H1 (cell line): Measurements from ENCODE around the gene ZNF366. TPM values are rescaled to one million over a fixed set of nuclear protein-coding genes. Genes with fewer than 3 reads are reported as not detected.

Experiments used
- CTCF ChIA-PET: fragments of 300-600 bp; sonication (Branson Sonifier 250); formaldehyde crosslinking; loops from one replicate; lab custom pipeline; 2021; ENCODE audit not compliant: partially characterized antibody; lab: Charles Lee
- POLR2A ChIA-PET: fragments of 300-600 bp; sonication (Branson Sonifier 250); formaldehyde crosslinking; loops from one replicate; lab custom pipeline; 2021; ENCODE audit warnings: inconsistent platforms; ENCODE audit not compliant: partially characterized antibody; lab: Charles Lee
- DNase-seq, 2 experiments: peaks; one replicate each; pipeline versions ENCODE4 v3.0.0 to v3.0.0-alpha.2; 2010 to 2022; ENCODE audit warnings: low spot score in 2 of 2, low read depth in 1 of 2, mixed read lengths in 1 of 2
- FAIRE-seq: peaks from 2 replicates; lab custom pipeline; 2011; peaks lifted over from hg19 to GRCh38; lab: Jason Lieb, UNC
- H2AFZ ChIP-seq: 2 replicates; pipeline ENCODE4 v1.8.1; 2012; ENCODE audit warnings: low read length, inconsistent platforms
- H2AK5ac ChIP-seq: 2 replicates; pipeline ENCODE4 v1.6.1; 2013; ENCODE audit warnings: low read depth, low read length
- H2BK120ac ChIP-seq: replicated peaks from 2 replicates; pipeline ENCODE3; 2013; ENCODE audit warnings: low read depth, low read length, inconsistent platforms
- H2BK12ac ChIP-seq: 2 replicates; pipeline ENCODE4 v1.6.1; 2013; ENCODE audit warnings: low read depth, low read length
- H2BK15ac ChIP-seq: 2 replicates; pipeline ENCODE4 v1.6.1; 2013; ENCODE audit warnings: low read length
- H2BK20ac ChIP-seq: 2 replicates; pipeline ENCODE4 v1.6.1; 2013; ENCODE audit warnings: low read length
- H2BK5ac ChIP-seq: 2 replicates; pipeline ENCODE4 v1.6.1; 2013; ENCODE audit warnings: low read depth, low read length
- H3K14ac ChIP-seq: 2 replicates; pipeline ENCODE4 v1.6.1; 2013; ENCODE audit warnings: inconsistent platforms; ENCODE audit not compliant: insufficient read length
- H3K18ac ChIP-seq: 2 replicates; pipeline ENCODE4 v1.6.1; 2013; ENCODE audit warnings: low read length; ENCODE audit errors: extremely low read depth
- H3K23ac ChIP-seq: 2 replicates; pipeline ENCODE4 v1.6.1; 2013; ENCODE audit warnings: inconsistent platforms; ENCODE audit not compliant: insufficient read length
- H3K23me2 ChIP-seq: 2 replicates; pipeline ENCODE4 v1.6.1; 2013; ENCODE audit warnings: low read depth, low read length
- H3K27ac ChIP-seq: 2 replicates; pipeline ENCODE4 v1.6.1; 2011; ENCODE audit warnings: low read depth, low read length, inconsistent platforms
- H3K27me3 ChIP-seq, 4 experiments: replicated peaks in 1 of 4; 1 replicate in 1 of 4; 2 replicates in 3 of 4; pipeline versions ENCODE4 v1.6.1 to v1.8.1; 2011 to 2013; ENCODE audit warnings: low read length in 3 of 4, mild to moderate bottlenecking in 3 of 4, inconsistent platforms in 2 of 4, mixed read lengths in 2 of 4, moderate library complexity in 1 of 4; ENCODE audit not compliant: control insufficient read depth in 3 of 4, insufficient read depth in 3 of 4; ENCODE audit errors: extremely low read depth in 1 of 4
- H3K36me3 ChIP-seq, 4 experiments: 2 replicates each; pipeline versions ENCODE4 v1.6.1 to v1.8.1; 2011 to 2013; ENCODE audit warnings: mild to moderate bottlenecking in 4 of 4, low read length in 3 of 4, moderate library complexity in 2 of 4, control low read depth in 1 of 4, inconsistent platforms in 1 of 4; ENCODE audit not compliant: insufficient read depth in 4 of 4, control insufficient read depth in 2 of 4
- H3K4ac ChIP-seq: replicated peaks from 2 replicates; pipeline ENCODE3; 2013; ENCODE audit warnings: low read length, low read depth, mixed read lengths, inconsistent platforms; ENCODE audit not compliant: insufficient read length
- H3K4me1 ChIP-seq, 4 experiments: replicated peaks in 1 of 4; 1 replicate in 1 of 4; 2 replicates in 3 of 4; pipeline versions ENCODE4 v1.6.1 to v1.8.1; 2011 to 2013; ENCODE audit warnings: low read length in 3 of 4, inconsistent platforms in 2 of 4, mixed read lengths in 1 of 4; ENCODE audit not compliant: insufficient read depth in 4 of 4, control insufficient read depth in 3 of 4
- H3K4me2 ChIP-seq, 2 experiments: 2 replicates each; pipeline versions ENCODE4 v1.6.1 to v1.8.1; 2011 to 2013; ENCODE audit warnings: low read depth in 2 of 2, low read length in 2 of 2, control low read depth in 1 of 2, inconsistent platforms in 1 of 2, mild to moderate bottlenecking in 1 of 2; ENCODE audit not compliant: insufficient read depth in 1 of 2
- H3K4me3 ChIP-seq, 4 experiments: fragments of 200-600, 300-600 bp in 1 of 4; sonication (generic), shearing (Covaris generic), sonication (Bioruptor Twin) in 1 of 4; 2 replicates each; pipeline versions ENCODE4 v1.5.1 to v1.8.1; 2011 to 2016; ENCODE audit warnings: low read length in 4 of 4, low read depth in 3 of 4, control low read depth in 2 of 4, inconsistent platforms in 2 of 4, mild to moderate bottlenecking in 2 of 4, mixed read lengths in 1 of 4, moderate library complexity in 1 of 4; ENCODE audit not compliant: insufficient read depth in 2 of 4; ENCODE audit errors: extremely low read depth in 1 of 4
- H3K56ac ChIP-seq: replicated peaks from 2 replicates; pipeline ENCODE3; 2013; ENCODE audit warnings: low read depth, mild to moderate bottlenecking, mixed read lengths, low read length, inconsistent platforms; ENCODE audit not compliant: insufficient read length
- H3K79me1 ChIP-seq: 2 replicates; pipeline ENCODE4 v1.6.1; 2013; ENCODE audit warnings: low read depth, low read length, control low read depth
- H3K79me2 ChIP-seq, 2 experiments: 2 replicates each; pipeline versions ENCODE4 v1.6.1 to v1.8.1; 2012 to 2013; ENCODE audit warnings: low read length in 2 of 2, mild to moderate bottlenecking in 2 of 2, inconsistent platforms in 1 of 2; ENCODE audit not compliant: insufficient read depth in 2 of 2, control insufficient read depth in 1 of 2
- H3K9ac ChIP-seq, 4 experiments: replicated peaks in 1 of 4; 1 replicate in 1 of 4; 2 replicates in 3 of 4; pipeline versions ENCODE4 v1.6.1 to v1.8.1; 2011 to 2013; ENCODE audit warnings: low read depth in 3 of 4, low read length in 3 of 4, control low read depth in 2 of 4, mild to moderate bottlenecking in 2 of 4, moderate library complexity in 2 of 4, inconsistent platforms in 1 of 4; ENCODE audit errors: extremely low read depth in 1 of 4
- H3K9me3 ChIP-seq, 2 experiments: 2 replicates each; pipeline versions ENCODE4 v1.6.1 to v1.8.1; 2012 to 2013; ENCODE audit warnings: mild to moderate bottlenecking in 2 of 2, moderate library complexity in 2 of 2, control low read depth in 1 of 2, inconsistent platforms in 1 of 2, low read depth in 1 of 2, low read length in 1 of 2, mixed read lengths in 1 of 2; ENCODE audit not compliant: insufficient read depth in 2 of 2
- H4K20me1 ChIP-seq, 2 experiments: replicated peaks in 1 of 2; 2 replicates each; pipeline versions ENCODE3 to v1.8.1; 2011 to 2013; ENCODE audit warnings: inconsistent platforms in 2 of 2, low read length in 2 of 2, mild to moderate bottlenecking in 1 of 2; ENCODE audit not compliant: insufficient read depth in 2 of 2, control insufficient read depth in 1 of 2
- H4K5ac ChIP-seq: 2 replicates; pipeline ENCODE4 v1.6.1; 2013; ENCODE audit warnings: low read length, low read depth, mixed read lengths, inconsistent platforms; ENCODE audit not compliant: insufficient read length
- H4K8ac ChIP-seq: 2 replicates; pipeline ENCODE4 v1.8.0; 2013; ENCODE audit warnings: mild to moderate bottlenecking, moderate library complexity, low read length, inconsistent platforms; ENCODE audit not compliant: insufficient read depth; ENCODE audit errors: extremely low read depth
- H4K91ac ChIP-seq: replicated peaks from 2 replicates; pipeline ENCODE3; 2013; ENCODE audit warnings: low read length, mixed read lengths, inconsistent platforms; ENCODE audit not compliant: insufficient read length
- CBX8 ChIP-seq: fragments of 300-800, 300-1000 bp; sonication (generic); IDR thresholded peaks from 2 replicates; pipeline ENCODE4 v1.7.1; 2016; ENCODE audit warnings: low read depth, low read length, borderline replicate concordance
- CHD2 ChIP-seq: IDR thresholded peaks from 2 replicates; pipeline ENCODE4 v1.6.1; 2012; ENCODE audit warnings: low read length, improper control_type of control experiment
- CTCF ChIP-seq, 3 experiments: IDR thresholded peaks; 1 replicate in 2 of 3; 2 replicates in 1 of 3; pipeline versions ENCODE4 v1.5.1 to v1.6.1; 2011; ENCODE audit warnings: low read length in 3 of 3, mild to moderate bottlenecking in 3 of 3, inconsistent platforms in 2 of 3, low read depth in 1 of 3, moderate library complexity in 1 of 3; ENCODE audit not compliant: insufficient read depth in 1 of 3; ENCODE audit errors: control extremely low read depth in 1 of 3
- EZH2 ChIP-seq: fragments of 200-600 bp; sonication (generic); IDR thresholded peaks from 2 replicates; pipeline ENCODE4 v1.7.1; 2012; ENCODE audit warnings: low read depth, mild to moderate bottlenecking, moderate library complexity, low read length, inconsistent platforms; ENCODE audit not compliant: severe bottlenecking
- FOSL1 ChIP-seq: IDR thresholded peaks from 2 replicates; pipeline ENCODE4 v1.6.1; 2011; ENCODE audit warnings: mild to moderate bottlenecking, low read depth, low read length, moderate library complexity; ENCODE audit not compliant: insufficient read depth
- HDAC6 ChIP-seq: IDR thresholded peaks from one replicate; pipeline ENCODE4 v1.7.1; 2012; ENCODE audit warnings: low read depth, mild to moderate bottlenecking, inconsistent platforms, low read length, moderate library complexity
- KDM1A ChIP-seq: fragments of 200-600, 300-600 bp; sonication (generic); IDR thresholded peaks from 2 replicates; pipeline ENCODE4 v1.7.1; 2016; ENCODE audit warnings: mild to moderate bottlenecking, low read length, borderline replicate concordance
- PHF8 ChIP-seq: fragments of 200-600 bp; sonication (generic); conservative IDR thresholded peaks from 2 replicates; pipeline ENCODE4 v1.7.1; 2012; ENCODE audit warnings: low read depth, mild to moderate bottlenecking, inconsistent platforms, low read length, moderate library complexity
- RXRA ChIP-seq: IDR thresholded peaks from 2 replicates; pipeline ENCODE4 v1.6.1; 2011; ENCODE audit warnings: low read depth, mild to moderate bottlenecking, low read length, moderate library complexity; ENCODE audit not compliant: insufficient read depth
- SIN3A ChIP-seq, 2 experiments: IDR thresholded peaks in 1 of 2; conservative IDR thresholded peaks in 1 of 2; 2 replicates each; pipeline ENCODE4 v1.6.1; 2011 to 2012; ENCODE audit warnings: low read length in 2 of 2, improper control_type of control experiment in 1 of 2, low read depth in 1 of 2, mild to moderate bottlenecking in 1 of 2
- SIRT6 ChIP-seq: IDR thresholded peaks from one replicate; pipeline ENCODE4 v1.7.1; 2012; ENCODE audit warnings: low read length, inconsistent platforms
- SUZ12 ChIP-seq: fragments of 200-600 bp; sonication (generic); IDR thresholded peaks from 2 replicates; pipeline ENCODE4 v1.6.1; 2012; ENCODE audit warnings: mild to moderate bottlenecking, inconsistent platforms, low read length, moderate library complexity, mixed read lengths
- WGBS, 2 experiments: shearing (Covaris generic) in 1 of 2; methylation state at CpG; one replicate each; pipeline versions ENCODE4 v1.1.6 to v1.1.7; 2013 to 2015; ENCODE audit warnings: low lambda C conversion rate in 2 of 2, mixed read lengths in 2 of 2, inconsistent platforms in 1 of 2, low coverage in 1 of 2, missing lambda C conversion rate in 1 of 2; ENCODE audit not compliant: insufficient replicate concordance in 2 of 2, insufficient coverage in 1 of 2, insufficient read length in 1 of 2; ENCODE audit errors: extremely low coverage in 1 of 2, missing lambda C conversion rate in 1 of 2; 5-methylcytosine and 5-hydroxymethylcytosine counted together
- polyA plus RNA-seq, 7 experiments: library from polyadenylated mRNA; depleted of rRNA in 3 of 7; stranded (reverse) in 5 of 7; unstranded in 2 of 7; fragments of >200 nt in 5 of 7; fragments of 200-250 nt in 2 of 7; gene quantifications; 1 replicate in 5 of 7; 2 replicates in 1 of 7; 4 replicates in 1 of 7; pipeline versions ENCODE4 v1.2.1 to v1.2.3, GENCODE V29; 2011 to 2013; ENCODE audit warnings: missing spikeins in 2 of 7, mixed read lengths in 2 of 7
- total RNA-seq: library from RNA; stranded (reverse); fragmentation: NEBNext Ultra II Directional; extraction: Animal tissue kit (Norgen Biotek cat#: 25700); gene quantifications from 2 replicates; pipeline ENCODE4 v1.2.1, GENCODE V29; 2021

Gene ZNF366
- total and polyA plus RNA-seq, 2 of the 8 experiments (the other 6 are each of a cell fraction or from before 2014, with no cell fraction given), result not detected

GRCh38 chr5:72495410-72495809, 11.8 kb downstream of the ZNF366 start:
- H2BK20ac ChIP-seq, result no peak overlapping the region
- no peaks in the 10 kb centered on the region for H3K79me1 ChIP-seq
- H3K9me3 ChIP-seq, result no peaks in the 10 kb centered on the region
- no peaks in the 10 kb centered on the region for H3K36me3 ChIP-seq
- no peaks in the 10 kb centered on the region for H3K27me3 ChIP-seq
- H4K91ac ChIP-seq, result no peak overlapping the region
- no peak overlapping the region for H2AFZ ChIP-seq
- CTCF ChIA-PET, result interaction anchor here (2.1 kb wide), 1 partner anchor 32 kb away, joined by 6 read pairs; no protein-coding TSS in a partner anchor
- H4K8ac ChIP-seq, result no peak overlapping the region
- no peak overlapping the region for H3K14ac ChIP-seq
- no peak overlapping the region for H3K27ac ChIP-seq
- no peak overlapping the region for H3K4ac ChIP-seq
- H2BK15ac ChIP-seq, result no peak overlapping the region
- no peak overlapping the region for H4K5ac ChIP-seq
- no peaks in the 10 kb centered on the region for H3K79me2 ChIP-seq
- no peak for DNase-seq
- H3K23me2 ChIP-seq, result no peaks in the 10 kb centered on the region
- H2AK5ac ChIP-seq, result no peak overlapping the region
- no peak overlapping the region for H3K18ac ChIP-seq
- FAIRE-seq, result no peak
- H3K23ac ChIP-seq, result no peak overlapping the region
- H3K4me3 ChIP-seq, result no peak overlapping the region
- H3K4me2 ChIP-seq, result no peak overlapping the region
- H3K9ac ChIP-seq, result no peak overlapping the region
- H4K20me1 ChIP-seq, result no peaks in the 10 kb centered on the region
- POLR2A ChIA-PET, result no interaction called here
- H2BK5ac ChIP-seq, result no peak overlapping the region
- H2BK120ac ChIP-seq, result no peak overlapping the region
- WGBS, 2 experiments, result 86% methylated on average over 6 of the region's 6 CpGs; no CpG with 5 or more reads in 1 of the 2 experiments
- no peak overlapping the region for H2BK12ac ChIP-seq
- no peaks in the 10 kb centered on the region; a peak in 1 of 7 replicates for H3K4me1 ChIP-seq
- no peak overlapping the region for H3K56ac ChIP-seq
- TF ChIP-seq CBX8 (no peak), PHF8 (no peak), CHD2 (no peak), CTCF (IDR thresholded peaks at IDR 0.05; ENCODE audit: control extremely low read depth in 1 of 3, insufficient read depth in 1 of 3, low read depth in 1 of 3, low read length in 3 of 3) (no peak), HDAC6 (no peak), SIRT6 (no peak), FOSL1 (no peak), SUZ12 (no peak), SIN3A (conservative IDR thresholded peaks at IDR 0.05 in 1 of 2, IDR thresholded peaks at IDR 0.05 in 1 of 2; ENCODE audit: low read depth in 1 of 2, low read length in 2 of 2) (no peak), KDM1A (no peak), RXRA (no peak), EZH2 (no peak)
